Heart left ventricle (tissue), 13 donors: ENCODE measurements around the gene CENPS.

Experiments
- POLR2A ChIP-seq, 2 donors: fragments of 450-650 bp; IDR thresholded peaks; one replicate each; pipeline ENCODE4 v1.6.1; 2017; ENCODE audit warnings: antibody characterized with exemption in 2 of 2, mild to moderate bottlenecking in 2 of 2, moderate library complexity in 2 of 2
- TF ChIP-seq, protein P1 (sequence below), 12 donors: fragments of 200-600 bp; sonication (generic) in 4 of 12; IDR thresholded peaks; one replicate each; pipeline versions ENCODE4 v1.5.0 to v1.8.0; 2018 to 2022; ENCODE audit warnings: antibody characterized with exemption in 12 of 12, mild to moderate bottlenecking in 5 of 12
- donor health status: ischemic (EF 13 %, LVEDD 7.1; RV severe dilation, severe dysfunction).
- donor health status: DM: no; HTN: yes; CAD: no.
- donor health status: DM: no; HTN: no; CAD: no.
- donor health status: ischemic (EF 25% LVEDD 6.9; RV normal size, moderate dysfunction).
- donor health status: ischemic (EF 25% LVEDD 5.7; RV mildly dilated, moderate dysfunction).
- donor health status: ischemic (EF 35%, LVEDD 5.7; RV mildly dilated, moderate dysfunction).
- donor health status: nonischemic (EF 11% LVEDD 7.7; RV severe dilation, severe dysfunction).
- donor health status: DM: yes; HTN: yes; CAD: no.
- donor health status: PGD.
- donor health status: ischemic (EF 29% LVEDD 5.4; RV normal size, mild dysfunction).
- donor health status: nonischemic (EF 23%, LVEDD 6.1; RV moderate dilation, normal function).

DNA sequence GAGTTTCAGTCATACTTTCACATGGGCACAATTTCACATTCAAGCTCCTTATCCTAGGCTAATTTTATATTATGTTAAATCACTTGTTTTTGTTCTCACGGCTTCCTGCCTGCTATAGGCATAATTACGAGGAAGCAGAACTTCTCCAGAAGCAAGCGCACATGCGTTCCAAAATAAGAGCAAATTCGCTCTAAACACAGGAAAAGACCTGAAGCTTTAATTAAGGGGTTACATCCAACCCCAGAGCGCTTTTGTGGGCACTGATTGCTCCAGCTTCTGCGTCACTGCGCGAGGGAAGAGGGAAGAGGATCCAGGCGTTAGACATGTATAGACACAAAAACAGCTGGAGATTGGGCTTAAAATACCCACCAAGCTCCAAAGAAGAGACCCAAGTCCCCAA is 19.5 kb downstream of the CENPS start, which contains the start of gene CORT:
- TF ChIP-seq, protein P1, sequence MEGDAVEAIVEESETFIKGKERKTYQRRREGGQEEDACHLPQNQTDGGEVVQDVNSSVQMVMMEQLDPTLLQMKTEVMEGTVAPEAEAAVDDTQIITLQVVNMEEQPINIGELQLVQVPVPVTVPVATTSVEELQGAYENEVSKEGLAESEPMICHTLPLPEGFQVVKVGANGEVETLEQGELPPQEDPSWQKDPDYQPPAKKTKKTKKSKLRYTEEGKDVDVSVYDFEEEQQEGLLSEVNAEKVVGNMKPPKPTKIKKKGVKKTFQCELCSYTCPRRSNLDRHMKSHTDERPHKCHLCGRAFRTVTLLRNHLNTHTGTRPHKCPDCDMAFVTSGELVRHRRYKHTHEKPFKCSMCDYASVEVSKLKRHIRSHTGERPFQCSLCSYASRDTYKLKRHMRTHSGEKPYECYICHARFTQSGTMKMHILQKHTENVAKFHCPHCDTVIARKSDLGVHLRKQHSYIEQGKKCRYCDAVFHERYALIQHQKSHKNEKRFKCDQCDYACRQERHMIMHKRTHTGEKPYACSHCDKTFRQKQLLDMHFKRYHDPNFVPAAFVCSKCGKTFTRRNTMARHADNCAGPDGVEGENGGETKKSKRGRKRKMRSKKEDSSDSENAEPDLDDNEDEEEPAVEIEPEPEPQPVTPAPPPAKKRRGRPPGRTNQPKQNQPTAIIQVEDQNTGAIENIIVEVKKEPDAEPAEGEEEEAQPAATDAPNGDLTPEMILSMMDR (IDR thresholded peaks at IDR 0.05): no peak
- no peak for TF ChIP-seq POLR2A (IDR thresholded peaks at IDR 0.05)
